Upper lobe of left lung (tissue), 6 donors: ENCODE measurements around the gene AXIN1. TPM values are rescaled to one million over a fixed set of nuclear protein-coding genes. Genes with fewer than 3 reads are reported as not detected.
"Not testable (repeated sequence)": the region's sequence is repeated elsewhere in the genome, so short reads cannot be mapped to it uniquely, and the experiment has no call there.

ENCODE experiments used
- ATAC-seq, 2 donors: fragments of 200-7000 bp; cut with Tn5 transposase; one replicate each; pipeline ENCODE4 v1.9.1; 2022; ENCODE audit warnings: mild to moderate bottlenecking in 2 of 2, moderate library complexity in 2 of 2; ENCODE audit not compliant: low FRiP score in 2 of 2
- DNase-seq, 2 donors: peaks; one replicate each; pipeline ENCODE4 v3.0.0-alpha.2; 2019 to 2020
- H3K27ac ChIP-seq, 4 donors: fragments of 200-600 bp; sonication (generic); one replicate each; pipeline ENCODE4 v1.5.1; 2016 to 2019
- H3K27me3 ChIP-seq, 4 donors: fragments of 200-600 bp; sonication (generic); one replicate each; pipeline ENCODE4 v1.5.1; 2017 to 2019
- H3K36me3 ChIP-seq, 4 donors: fragments of 200-600 bp; sonication (generic); one replicate each; pipeline ENCODE4 v1.5.1; 2016 to 2019
- H3K4me1 ChIP-seq, 4 donors: fragments of 200-600 bp; sonication (generic); one replicate each; pipeline ENCODE4 v1.5.1; 2018 to 2019
- H3K4me3 ChIP-seq, 4 donors: fragments of 200-600 bp; sonication (generic); one replicate each; pipeline ENCODE4 v1.5.1; 2017 to 2019; ENCODE audit warnings: mild to moderate bottlenecking in 2 of 4, moderate library complexity in 1 of 4
- H3K9me3 ChIP-seq, 4 donors: fragments of 200-600 bp; sonication (generic); one replicate each; pipeline ENCODE4 v1.5.1; 2018 to 2019
- EP300 ChIP-seq, 4 donors: sonication (generic); formaldehyde crosslinking; IDR thresholded peaks; one replicate each; pipeline ENCODE4 v1.5.1; 2017; ENCODE audit warnings: antibody characterized with exemption in 4 of 4, control low read depth in 2 of 4
- POLR2A ChIP-seq, 4 donors: fragments of 450-650 bp; IDR thresholded peaks; one replicate each; pipeline ENCODE4 v1.5.1; 2016 to 2017; ENCODE audit warnings: antibody characterized with exemption in 4 of 4, mild to moderate bottlenecking in 2 of 4
- POLR2AphosphoS5 ChIP-seq, 2 donors: sonication (generic); formaldehyde crosslinking; IDR thresholded peaks; one replicate each; pipeline ENCODE4 v1.5.1; 2017; ENCODE audit warnings: antibody characterized with exemption in 2 of 2
- WGBS, 2 donors: methylation state at CpG; one replicate each; pipeline ENCODE4 v1.1.5; 2017 to 2018; 5-methylcytosine and 5-hydroxymethylcytosine counted together
- total RNA-seq, 6 donors: library from RNA; depleted of rRNA in 4 of 6; stranded (reverse); fragments of >200 nt in 4 of 6; gene quantifications; one replicate each; pipeline versions ENCODE4 v1.1.0 to v1.2.1, GENCODE V29; 2016 to 2021
- TF ChIP-seq, protein P1 (sequence below), 6 experiments: fragments of 450-650 bp in 4 of 6; fragments of 200-600 bp in 2 of 6; sonication (generic) in 2 of 6; IDR thresholded peaks; one replicate each; pipeline ENCODE4 v1.5.1; 2016 to 2019; ENCODE audit warnings: antibody characterized with exemption in 6 of 6
- donor health status: DM: no; HTN: no; CAD: no; lungs with moderate emphysema.
- donor health status: DM: no; HTN: yes; CAD: no; lungs with severe emphysema.

Gene AXIN1
- total RNA-seq, 6 donors from 2014 or later: 26.8 to 45.9 (median 31.9) TPM

GRCh38 chr16:345772-346171, 6.8 kb downstream of the AXIN1 start:
- Histone ChIP-seq H3K27ac (no peak overlapping the region), H3K4me3 (no peak overlapping the region), H3K4me1 (peaks cover 0 to 49% (median 2%) of the 10 kb centered on the region in 4 donors), H3K9me3 (no peaks in the 10 kb centered on the region), H3K36me3 (peaks cover 0 to 34% (median 14%) of the 10 kb centered on the region in 4 donors), H3K27me3 (no peaks in the 10 kb centered on the region)
- DNase-seq (no peak), ATAC-seq (no peak)
- no peak for TF ChIP-seq POLR2AphosphoS5 (IDR thresholded peaks at IDR 0.05)
- TF ChIP-seq POLR2A (IDR thresholded peaks at IDR 0.05): no peak
- TF ChIP-seq EP300 (IDR thresholded peaks at IDR 0.05): no peak
- TF ChIP-seq, protein P1, sequence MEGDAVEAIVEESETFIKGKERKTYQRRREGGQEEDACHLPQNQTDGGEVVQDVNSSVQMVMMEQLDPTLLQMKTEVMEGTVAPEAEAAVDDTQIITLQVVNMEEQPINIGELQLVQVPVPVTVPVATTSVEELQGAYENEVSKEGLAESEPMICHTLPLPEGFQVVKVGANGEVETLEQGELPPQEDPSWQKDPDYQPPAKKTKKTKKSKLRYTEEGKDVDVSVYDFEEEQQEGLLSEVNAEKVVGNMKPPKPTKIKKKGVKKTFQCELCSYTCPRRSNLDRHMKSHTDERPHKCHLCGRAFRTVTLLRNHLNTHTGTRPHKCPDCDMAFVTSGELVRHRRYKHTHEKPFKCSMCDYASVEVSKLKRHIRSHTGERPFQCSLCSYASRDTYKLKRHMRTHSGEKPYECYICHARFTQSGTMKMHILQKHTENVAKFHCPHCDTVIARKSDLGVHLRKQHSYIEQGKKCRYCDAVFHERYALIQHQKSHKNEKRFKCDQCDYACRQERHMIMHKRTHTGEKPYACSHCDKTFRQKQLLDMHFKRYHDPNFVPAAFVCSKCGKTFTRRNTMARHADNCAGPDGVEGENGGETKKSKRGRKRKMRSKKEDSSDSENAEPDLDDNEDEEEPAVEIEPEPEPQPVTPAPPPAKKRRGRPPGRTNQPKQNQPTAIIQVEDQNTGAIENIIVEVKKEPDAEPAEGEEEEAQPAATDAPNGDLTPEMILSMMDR (IDR thresholded peaks at IDR 0.05): no peak
- WGBS, 2 donors: 85 to 93% methylated on average over 11 of the region's 11 CpGs

GRCh38 chr16:342455-343213, 9.9 kb downstream of the AXIN1 start:
- no peak for DNase-seq
- Histone ChIP-seq H3K4me3 (no peak overlapping the region), H3K36me3 (peaks cover 0 to 28% (median 14%) of the 10 kb centered on the region in 4 donors), H3K27ac (no peak overlapping the region), H3K4me1 (peaks cover 4 to 55% (median 18%) of the 10 kb centered on the region in 4 donors), H3K9me3 (no peaks in the 10 kb centered on the region), H3K27me3 (no peaks in the 10 kb centered on the region)
- no peak for TF ChIP-seq POLR2AphosphoS5 (IDR thresholded peaks at IDR 0.05)
- no peak for TF ChIP-seq EP300 (IDR thresholded peaks at IDR 0.05)
- TF ChIP-seq POLR2A (IDR thresholded peaks at IDR 0.05): no peak
- TF ChIP-seq, protein P1 (IDR thresholded peaks at IDR 0.05): no peak
- no peak for ATAC-seq
- 86 to 92% methylated on average over 5 to 18 of the region's 18 CpGs for WGBS, 2 donors

DNA sequence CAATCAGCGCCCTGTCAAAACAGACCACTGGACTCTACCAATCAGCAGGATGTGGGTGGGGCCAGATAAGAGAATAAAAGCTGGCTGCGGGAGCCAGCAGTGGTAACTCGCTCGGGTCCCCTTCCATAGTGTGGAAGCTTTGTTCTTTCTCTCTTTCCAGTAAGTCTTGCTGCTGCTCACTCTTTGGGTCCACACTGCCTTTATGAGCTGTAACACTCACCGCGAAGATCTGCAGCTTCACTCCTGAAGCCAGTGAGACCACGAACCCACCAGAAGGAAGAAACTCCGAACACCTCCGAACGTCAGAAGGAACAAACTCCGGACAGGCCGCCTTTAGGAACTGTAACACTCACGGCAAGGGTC, 10.6 kb downstream of the AXIN1 start:
- not testable (repeated sequence) for H3K27ac ChIP-seq, H3K9me3 ChIP-seq, H3K4me3 ChIP-seq, H3K27me3 ChIP-seq, DNase-seq, ATAC-seq
- Histone ChIP-seq H3K4me1 (peaks cover 7 to 52% (median 21%) of the 10 kb centered on the region in 4 donors), H3K36me3 (peaks cover 0 to 28% (median 14%) of the 10 kb centered on the region in 4 donors)
- WGBS, 2 donors: 67 to 89% methylated on average over 12 to 13 of the region's 13 CpGs

DNA sequence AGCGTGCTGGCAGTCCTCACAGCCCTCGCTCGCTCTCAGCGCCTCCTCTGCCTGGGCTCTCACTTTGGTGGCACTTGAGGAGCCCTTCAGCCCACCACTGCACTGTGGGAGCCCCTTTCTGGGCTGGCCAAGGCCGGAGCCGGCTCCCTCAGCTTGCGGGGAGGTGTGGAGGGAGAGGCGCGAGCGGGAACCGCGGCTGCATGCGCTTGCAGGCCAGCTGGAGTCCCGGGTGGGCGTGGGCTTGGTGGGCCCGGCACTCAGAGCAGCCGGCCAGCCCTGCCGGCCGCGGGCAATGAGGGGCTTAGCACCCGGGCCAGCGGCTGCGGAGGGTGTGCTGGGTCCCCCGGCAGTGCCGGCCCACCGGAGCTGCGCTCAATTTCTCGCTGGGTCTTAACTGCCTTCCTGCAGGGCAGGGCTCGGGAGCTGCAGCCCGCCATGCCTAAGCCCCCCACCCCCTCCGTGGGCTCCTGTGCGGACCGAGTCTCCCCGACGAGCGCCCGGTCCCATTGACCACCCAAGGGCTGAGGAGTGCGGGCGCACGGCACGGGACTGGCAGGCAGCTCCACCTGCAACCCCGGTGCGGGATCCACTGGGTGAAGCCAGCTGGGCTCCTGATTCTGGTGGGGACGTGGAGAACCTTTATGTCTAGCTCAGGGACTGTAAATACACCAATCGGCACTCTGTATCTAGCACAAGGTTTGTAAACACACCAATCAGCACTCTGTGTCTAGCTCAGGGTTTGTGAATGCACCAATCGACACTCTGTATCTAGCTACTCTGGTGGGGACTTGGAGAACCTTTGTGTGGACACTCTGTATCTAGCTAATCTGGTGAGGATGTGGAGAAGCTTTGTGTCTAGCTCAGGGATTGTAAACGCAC, 11.2 kb downstream of the AXIN1 start:
- Histone ChIP-seq H3K4me1 (peaks cover 7 to 58% (median 21%) of the 10 kb centered on the region in 4 donors), H3K36me3 (peaks cover 0 to 24% (median 12%) of the 10 kb centered on the region in 4 donors)
- not testable (repeated sequence) for H3K27me3 ChIP-seq, H3K9me3 ChIP-seq, ATAC-seq, H3K27ac ChIP-seq, H3K4me3 ChIP-seq
- 93 to 97% methylated on average over 9 to 37 of the region's 47 CpGs for WGBS, 2 donors
- DNase-seq: peak in 1 of 2 donors; percentile 76

DNA sequence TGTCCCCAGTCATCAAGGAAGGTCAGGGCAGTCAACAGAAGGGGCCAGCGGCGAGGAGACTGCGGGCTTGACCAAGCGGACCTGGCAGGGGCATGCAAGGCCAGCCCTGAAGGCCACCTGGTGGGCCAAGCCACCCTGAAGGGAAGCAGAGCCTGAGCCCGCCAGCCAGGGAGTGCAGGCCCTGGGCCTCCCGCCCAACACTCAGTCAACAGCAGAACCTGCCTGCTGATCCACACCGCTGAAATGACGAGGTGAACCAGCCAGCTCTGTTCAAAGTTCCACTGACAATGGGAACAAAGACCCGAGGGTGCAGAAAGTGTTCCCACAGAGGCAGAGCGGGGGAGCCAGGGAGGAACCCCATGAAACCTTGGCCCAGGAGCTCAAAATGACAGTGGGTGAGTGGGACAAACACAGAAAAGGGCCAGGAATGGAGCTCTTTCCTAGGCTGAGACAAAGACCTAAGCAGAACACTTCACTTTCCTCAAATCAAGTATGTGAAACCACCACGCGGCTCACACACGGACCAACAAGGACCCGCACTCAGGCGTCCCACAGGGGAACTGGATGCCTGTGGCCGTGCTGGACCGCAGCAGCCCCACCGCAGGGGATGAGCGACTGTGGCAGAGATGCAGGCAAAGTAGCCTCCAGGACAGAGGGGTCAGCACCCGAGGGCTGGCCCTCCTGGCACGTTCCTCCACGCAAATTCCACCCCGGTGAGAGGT, 12.0 kb downstream of the AXIN1 start:
- no peak overlapping the region for H3K4me3 ChIP-seq
- H3K36me3 ChIP-seq: peaks cover 0 to 16% (median 8%) of the 10 kb centered on the region in 4 donors
- TF ChIP-seq POLR2AphosphoS5 (IDR thresholded peaks at IDR 0.05): no peak
- no peak for TF ChIP-seq POLR2A (IDR thresholded peaks at IDR 0.05)
- TF ChIP-seq, protein P1 (IDR thresholded peaks at IDR 0.05): no peak
- TF ChIP-seq EP300 (IDR thresholded peaks at IDR 0.05): no peak
- DNase-seq (no peak), ATAC-seq (no peak)
- no peaks in the 10 kb centered on the region for H3K9me3 ChIP-seq
- H3K27ac ChIP-seq: peak overlapping the region in 1 of 4 donors; percentile 44
- H3K27me3 ChIP-seq: no peaks in the 10 kb centered on the region
- peaks cover 7 to 63% (median 20%) of the 10 kb centered on the region in 4 donors for H3K4me1 ChIP-seq
- WGBS, 2 donors: 83 to 90% methylated on average over 14 to 21 of the region's 23 CpGs
